Activated B cell treated with CpG ODN at 0.5 μM for 24 hours (primary cell): ENCODE results near the gene CNPY3. TPM values are rescaled to one million over a fixed set of nuclear protein-coding genes. Genes with fewer than 3 reads are reported as not detected.
A peak's percentile ranks its signal among the peaks of the same experiment; 100 is the strongest.

ENCODE experiments used
- ATAC-seq: fragments of 200-7000 bp; cut with Tn5 transposase; one replicate; pipeline ENCODE4 v1.10.0; 2021; ENCODE audit warnings: low read depth, mild to moderate bottlenecking, moderate library complexity
- CTCF ChIA-PET: fragments of 350-600 bp; sonication (Branson Sonifier 250); formaldehyde crosslinking; loops from one replicate; lab custom pipeline; 2021; ENCODE audit warnings: antibody characterized with exemption; lab: Charles Lee
- POLR2A ChIA-PET: fragments of 350-600 bp; sonication (Branson Sonifier 250); formaldehyde crosslinking; loops from one replicate; lab custom pipeline; 2021; ENCODE audit warnings: antibody characterized with exemption; lab: Charles Lee
- DNase-seq: peaks from one replicate; pipeline ENCODE4 v3.0.0; 2022
- H3K27ac Mint-ChIP-seq: one replicate; pipeline ENCODE4 v1.8.0; 2020; ENCODE audit warnings: mixed read lengths
- H3K27me3 Mint-ChIP-seq: one replicate; pipeline ENCODE4 v1.8.0; 2021; ENCODE audit warnings: mixed read lengths
- H3K36me3 Mint-ChIP-seq: one replicate; pipeline ENCODE4 v1.8.0; 2021; ENCODE audit warnings: low read depth, mixed read lengths
- H3K4me1 Mint-ChIP-seq: one replicate; pipeline ENCODE4 v1.8.0; 2021; ENCODE audit warnings: mixed read lengths
- H3K4me3 Mint-ChIP-seq: one replicate; pipeline ENCODE4 v1.8.0; 2020; ENCODE audit warnings: mild to moderate bottlenecking, mixed read lengths
- H3K9me3 Mint-ChIP-seq: one replicate; pipeline ENCODE4 v1.8.0; 2020; ENCODE audit warnings: mixed read lengths
- CTCF ChIP-seq: fragments of 200-600 bp; IDR thresholded peaks from one replicate; pipeline ENCODE4 v1.8.0; 2022; ENCODE audit warnings: antibody characterized with exemption, mild to moderate bottlenecking
- intact Hi-C: fragments of 100-400 bp; cut with micrococcal nuclease; formaldehyde crosslinking; loops from one replicate; pipeline ENCODE4 v1.15.1; 2024
- total RNA-seq: library from RNA; stranded (reverse); gene quantifications from 2 replicates; pipeline ENCODE4 v1.2.3, GENCODE V29; 2022

The CNPY3 gene
- total RNA-seq, 1 donor from 2014 or later, result 121 TPM

DNA sequence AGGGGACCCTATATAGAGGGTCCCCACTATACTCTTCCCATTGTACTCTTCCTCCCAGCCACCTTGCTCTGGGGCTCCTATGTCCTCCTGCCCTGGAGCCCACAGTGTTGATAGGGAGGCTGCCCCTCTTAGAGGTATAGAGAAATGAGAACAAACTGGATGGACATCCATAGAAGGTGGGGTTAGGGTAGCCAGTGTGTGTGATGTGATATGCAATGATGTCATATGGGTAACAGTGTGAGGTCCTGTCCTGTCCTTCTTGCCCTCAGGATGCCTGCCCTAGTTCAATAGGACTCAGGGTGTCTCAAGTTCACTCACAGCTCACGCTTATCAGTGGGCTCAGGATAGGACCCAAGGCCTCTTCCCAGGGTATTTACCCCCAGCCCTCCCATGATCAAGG lies 13.0 kb upstream of the CNPY3 start:
- H3K27me3 Mint-ChIP-seq, result no peaks in the 10 kb centered on the region
- POLR2A ChIA-PET, result interaction anchor here (1.1 kb wide), 1 partner anchor 13 kb away, joined by 5 read pairs; the partner anchor contains the start of gene CNPY3
- intact Hi-C loops, result no loop called here
- H3K4me1 Mint-ChIP-seq, result peaks cover 7% of the 10 kb centered on the region
- CTCF ChIA-PET, result no interaction called here
- TF ChIP-seq CTCF, result no peak
- no peaks in the 10 kb centered on the region for H3K36me3 Mint-ChIP-seq
- ATAC-seq, result no peak
- no peak for DNase-seq
- no peaks in the 10 kb centered on the region for H3K9me3 Mint-ChIP-seq
- no peak overlapping the region for H3K4me3 Mint-ChIP-seq
- no peak overlapping the region for H3K27ac Mint-ChIP-seq

DNA sequence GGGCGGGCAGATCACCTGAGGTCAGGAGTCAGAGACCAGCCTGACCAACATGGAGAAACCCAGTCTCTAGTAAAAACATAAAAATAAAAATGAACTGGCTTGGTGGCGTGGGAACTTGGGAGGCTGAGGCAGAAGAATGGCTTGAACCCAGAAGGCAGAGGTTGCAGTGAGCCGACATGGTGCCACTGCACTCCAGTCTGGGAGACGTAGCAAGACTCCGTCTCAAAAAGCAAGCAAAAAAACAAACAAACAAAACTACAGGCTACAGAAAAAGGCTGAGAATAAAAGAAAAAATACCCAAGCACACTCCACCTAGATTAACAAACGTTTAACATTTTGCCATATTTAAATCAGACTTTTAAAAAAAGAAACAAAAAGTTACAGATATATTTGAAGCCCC lies 7.5 kb upstream of the CNPY3 start:
- Mint-ChIP-seq H3K27ac (no peak overlapping the region), H3K9me3 (no peaks in the 10 kb centered on the region)

GRCh38 chr6:42923666-42924065 lies 5.6 kb upstream of the CNPY3 start:
- no peak for DNase-seq
- no peaks in the 10 kb centered on the region for H3K36me3 Mint-ChIP-seq
- H3K4me3 Mint-ChIP-seq, result no peak overlapping the region
- CTCF ChIA-PET, result no interaction called here
- H3K9me3 Mint-ChIP-seq, result no peaks in the 10 kb centered on the region
- peaks cover 23% of the 10 kb centered on the region for H3K4me1 Mint-ChIP-seq
- H3K27ac Mint-ChIP-seq, result no peak overlapping the region
- no peak for TF ChIP-seq CTCF
- intact Hi-C loops, result no loop called here
- POLR2A ChIA-PET, result no interaction called here
- H3K27me3 Mint-ChIP-seq, result no peaks in the 10 kb centered on the region
- no peak for ATAC-seq

More for the DNA sequence above, 7.5 kb upstream of the CNPY3 start:
- Mint-ChIP-seq H3K4me3 (no peak overlapping the region), H3K27me3 (no peaks in the 10 kb centered on the region), H3K4me1 (peaks cover 18% of the 10 kb centered on the region), H3K36me3 (no peaks in the 10 kb centered on the region)
- ATAC-seq (no peak), DNase-seq (no peak)
- ChIA-PET POLR2A (interaction anchor here (0.6 to 0.7 kb wide), 4 partner anchors 13 to 59 kb away, joined by 4 to 10 read pairs (median 4); partner anchors contain the start of gene PEX6), CTCF (no interaction called here)
- TF ChIP-seq CTCF, result no peak
- intact Hi-C loops, result no loop called here

GRCh38 chr6:42925248-42925857 lies 3.9 kb upstream of the CNPY3 start:
- TF ChIP-seq CTCF, result no peak
- Mint-ChIP-seq H3K27me3 (no peaks in the 10 kb centered on the region), H3K9me3 (no peaks in the 10 kb centered on the region), H3K27ac (peak overlapping the region; percentile 59), H3K4me3 (no peak overlapping the region), H3K4me1 (peaks cover 33% of the 10 kb centered on the region), H3K36me3 (peaks cover 10% of the 10 kb centered on the region)
- intact Hi-C loops, result no loop called here
- POLR2A ChIA-PET, result interaction anchor here (0.8 to 0.9 kb wide), 2 partner anchors 10 to 59 kb away, joined by 3 to 5 read pairs; partner anchors contain the start of genes PPP2R5D and PTCRA
- ATAC-seq, result no peak
- no peak for DNase-seq
- CTCF ChIA-PET, result no interaction called here

DNA sequence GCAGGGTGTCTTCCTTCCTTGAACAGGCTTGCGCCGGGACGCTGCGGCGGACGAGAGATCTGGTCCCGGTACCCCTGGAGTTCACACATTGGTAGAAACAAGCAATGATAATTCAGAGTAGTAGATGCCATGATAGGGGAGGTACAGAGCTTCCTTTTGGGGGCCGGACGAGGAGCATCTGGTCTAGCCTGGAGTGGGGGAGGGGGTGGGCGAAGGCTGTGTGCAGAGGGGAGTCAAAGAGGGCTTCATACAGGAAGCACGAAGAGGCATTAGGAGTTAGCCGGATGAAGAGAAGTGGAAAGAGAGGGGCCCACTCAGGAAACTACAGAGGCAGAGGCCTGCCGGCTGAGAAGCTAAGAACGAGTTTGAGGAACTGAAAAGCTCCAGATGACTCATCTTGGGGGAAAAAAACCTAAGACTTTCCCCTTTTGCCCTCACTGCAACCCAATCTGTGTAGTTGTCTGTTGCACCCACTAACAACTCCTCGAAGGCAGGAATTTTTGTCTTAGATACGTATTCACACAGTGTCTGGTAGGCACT lies 611 bp downstream of the CNPY3 start:
- no peak for TF ChIP-seq CTCF
- CTCF ChIA-PET, result interaction anchor here (1.1 to 1.5 kb wide), 2 partner anchors 54 to 268 kb away, joined by 3 to 7 read pairs; partner anchors contain the start of gene PPP2R5D
- DNase-seq (peak; percentile 58), ATAC-seq (peak; percentile 61)
- Mint-ChIP-seq H3K4me1 (peaks cover 65% of the 10 kb centered on the region), H3K9me3 (no peaks in the 10 kb centered on the region), H3K27me3 (no peaks in the 10 kb centered on the region), H3K36me3 (peaks cover 52% of the 10 kb centered on the region), H3K27ac (peak overlapping the region; percentile 97), H3K4me3 (peak overlapping the region; percentile 97)
- intact Hi-C loops, result loop anchor here (1.0 to 5.0 kb wide), 14 partner anchors 19 to 647 kb away; partner anchors contain the start of genes CUL7, KLC4, KLHDC3 and MRPL2
- POLR2A ChIA-PET, result interaction anchor here (0.5 to 5.4 kb wide), 58 partner anchors 8 to 1317 kb away, joined by 3 to 97 read pairs (median 5); partner anchors contain the start of genes ABCC10, BICRAL, CUL7 and CUL9
